Cardiac fibroblast (primary cell): ENCODE measurements around the gene ECE2.
A peak's percentile ranks its signal among the peaks of the same experiment; 100 is the strongest.

Source experiments
- DNase-seq, 2 donors: peaks; one replicate each; pipeline versions ENCODE4 v3.0.0 to v3.0.0-alpha.2; 2010; ENCODE audit warnings: low read depth in 2 of 2
- H3K4me3 ChIP-seq, 2 donors: replicated peaks in 1 of 2; 1 replicate in 1 of 2; 2 replicates in 1 of 2; pipeline ENCODE4 v1.5.1; 2011; ENCODE audit warnings: low read depth in 2 of 2, low read length in 2 of 2, mild to moderate bottlenecking in 2 of 2, moderate library complexity in 1 of 2
- CTCF ChIP-seq: IDR thresholded peaks from one replicate; pipeline ENCODE4 v1.5.1; 2011; ENCODE audit warnings: low read depth, mild to moderate bottlenecking, low read length, inconsistent platforms

Gene ECE2

GRCh38 chr3:184230603-184231528 is 45.0 kb upstream of the ECE2 start:
- DNase-seq, result no peak
- TF ChIP-seq CTCF, result no peak

GRCh38 chr3:184231671-184232070 is 44.2 kb upstream of the ECE2 start:
- no peak for DNase-seq
- no peak for TF ChIP-seq CTCF
- H3K4me3 ChIP-seq, result no peak overlapping the region

More at GRCh38 chr3:184230603-184231528, 45.0 kb upstream of the ECE2 start:
- no peak overlapping the region for H3K4me3 ChIP-seq

- TF ChIP-seq CTCF, result no peak
- no peak overlapping the region for H3K4me3 ChIP-seq
- no peak for DNase-seq
These were observed 42.5 kb upstream of the ECE2 start for GRCh38 chr3:184233127-184233843.

GRCh38 chr3:184234224-184234623 is 41.6 kb upstream of the ECE2 start:
- peak; percentile 84 to 87 for DNase-seq
- TF ChIP-seq CTCF, result peak; percentile 13
- no peak overlapping the region for H3K4me3 ChIP-seq

GRCh38 chr3:184234671-184235380 is 41.0 kb upstream of the ECE2 start:
- TF ChIP-seq CTCF, result no peak
- DNase-seq, result no peak
- H3K4me3 ChIP-seq, result no peak overlapping the region

GRCh38 chr3:184235381-184236032 is 40.3 kb upstream of the ECE2 start:
- no peak overlapping the region for H3K4me3 ChIP-seq
- no peak for DNase-seq
- TF ChIP-seq CTCF, result no peak
